Measurements from ENCODE around the gene SLC30A1. TPM values are rescaled to one million over a fixed set of nuclear protein-coding genes. Genes with fewer than 3 reads are reported as not detected.
A peak's percentile ranks its signal among the peaks of the same experiment; 100 is the strongest.

SLC30A1 gene
- total RNA-seq, 1 donor from 2014 or later = 7.1 TPM

- Mint-ChIP-seq H3K9me3 (no peaks in the 10 kb centered on the region), H3K4me3 (no peak overlapping the region), H3K27ac (no peak overlapping the region), H3K4me1 (peaks cover 26% of the 10 kb centered on the region), H3K27me3 (ENCODE audit: insufficient read depth, low read depth) (peaks cover 3% of the 10 kb centered on the region), H3K36me3 (no peaks in the 10 kb centered on the region)
- no peak for DNase-seq (ENCODE audit: low spot score)
- no peaks in the 10 kb centered on the region for H3K79me2 ChIP-seq (ENCODE audit: low read depth)
- no peak overlapping the region for H3K9ac ChIP-seq
- H3F3A ChIP-seq (ENCODE audit: low read depth) = no peaks in the 10 kb centered on the region
- H3K9me3 ChIP-seq (ENCODE audit: low read depth) = no peaks in the 10 kb centered on the region
- H3K4me1 ChIP-seq = peaks cover 3% of the 10 kb centered on the region
- H3K27me3 ChIP-seq = no peaks in the 10 kb centered on the region
- no peak overlapping the region for H2AFZ ChIP-seq (replicated peaks)
- H4K20me1 ChIP-seq (ENCODE audit: low read depth) = no peaks in the 10 kb centered on the region
- no peak overlapping the region for H3K27ac ChIP-seq
- H3K36me3 ChIP-seq = no peaks in the 10 kb centered on the region
- TF ChIP-seq CTCF (IDR thresholded peaks at IDR 0.05) = no peak
- no peak for TF ChIP-seq EZH2 (IDR thresholded peaks at IDR 0.05)
- no peak for TF ChIP-seq EZH2phosphoT487 (IDR thresholded peaks at IDR 0.05)
- H3K4me3 ChIP-seq = no peak overlapping the region
- H3K4me2 ChIP-seq = no peak overlapping the region
Measured at GRCh38 chr1:211607754-211608473, 29.0 kb upstream of the SLC30A1 start.

- Histone ChIP-seq H3F3A (ENCODE audit: low read depth) (no peaks in the 10 kb centered on the region), H3K4me3 (no peak overlapping the region), H3K4me2 (no peak overlapping the region), H3K4me1 (peaks cover 3% of the 10 kb centered on the region), H3K36me3 (no peaks in the 10 kb centered on the region), H4K20me1 (ENCODE audit: low read depth) (no peaks in the 10 kb centered on the region), H3K9me3 (ENCODE audit: low read depth) (no peaks in the 10 kb centered on the region), H3K27me3 (no peaks in the 10 kb centered on the region), H2AFZ (replicated peaks) (no peak overlapping the region), H3K27ac (no peak overlapping the region), H3K79me2 (ENCODE audit: low read depth) (no peaks in the 10 kb centered on the region), H3K9ac (no peak overlapping the region)
- H3K9me3 Mint-ChIP-seq = no peaks in the 10 kb centered on the region
- DNase-seq (ENCODE audit: low spot score) = no peak
- no peak for TF ChIP-seq CTCF (IDR thresholded peaks at IDR 0.05)
- no peak for TF ChIP-seq EZH2 (IDR thresholded peaks at IDR 0.05)
- TF ChIP-seq EZH2phosphoT487 (IDR thresholded peaks at IDR 0.05) = no peak
- no peaks in the 10 kb centered on the region for H3K36me3 Mint-ChIP-seq
- H3K4me1 Mint-ChIP-seq = peaks cover 26% of the 10 kb centered on the region
- peaks cover 3% of the 10 kb centered on the region for H3K27me3 Mint-ChIP-seq (ENCODE audit: insufficient read depth, low read depth)
- no peak overlapping the region for H3K4me3 Mint-ChIP-seq
- peak overlapping the region; percentile 74 for H3K27ac Mint-ChIP-seq
Measured at GRCh38 chr1:211606914-211607753, 28.2 kb upstream of the SLC30A1 start.

- H3K27me3 ChIP-seq = no peaks in the 10 kb centered on the region
- H3F3A ChIP-seq (ENCODE audit: low read depth) = no peaks in the 10 kb centered on the region
- H3K4me1 ChIP-seq = peaks cover 3% of the 10 kb centered on the region
- Mint-ChIP-seq H3K36me3 (no peaks in the 10 kb centered on the region), H3K9me3 (no peaks in the 10 kb centered on the region), H3K27ac (no peak overlapping the region), H3K27me3 (ENCODE audit: insufficient read depth, low read depth) (peaks cover 3% of the 10 kb centered on the region), H3K4me3 (no peak overlapping the region), H3K4me1 (peaks cover 19% of the 10 kb centered on the region)
- TF ChIP-seq CTCF (IDR thresholded peaks at IDR 0.05) = no peak
- TF ChIP-seq EZH2 (IDR thresholded peaks at IDR 0.05) = no peak
- no peak for TF ChIP-seq EZH2phosphoT487 (IDR thresholded peaks at IDR 0.05)
- no peaks in the 10 kb centered on the region for H3K79me2 ChIP-seq (ENCODE audit: low read depth)
- no peak overlapping the region for H2AFZ ChIP-seq (replicated peaks)
- no peak overlapping the region for H3K9ac ChIP-seq
- H3K9me3 ChIP-seq (ENCODE audit: low read depth) = no peaks in the 10 kb centered on the region
- no peak for DNase-seq (ENCODE audit: low spot score)
- H3K4me2 ChIP-seq = no peak overlapping the region
- H3K27ac ChIP-seq = no peak overlapping the region
- H3K4me3 ChIP-seq = no peak overlapping the region
- no peaks in the 10 kb centered on the region for H3K36me3 ChIP-seq
- H4K20me1 ChIP-seq (ENCODE audit: low read depth) = no peaks in the 10 kb centered on the region
Measured at GRCh38 chr1:211606332-211606913, 27.5 kb upstream of the SLC30A1 start.
